AML-193 (cell line): ENCODE data around the gene MRM1.

Source experiments
- DNase-seq, 2 experiments: peaks; one replicate each; lab custom pipeline; 2025; lab: John Stamatoyannopoulos, UW

The MRM1 gene

GRCh38 chr17:36631022-36631421 is 29.6 kb downstream of the MRM1 start:
- no peak for DNase-seq

GRCh38 chr17:36632916-36633771 is 31.8 kb downstream of the MRM1 start:
- DNase-seq: no peak

- DNase-seq: no peak
Observed at GRCh38 chr17:36640346-36640745, 39.0 kb downstream of the MRM1 start.

- DNase-seq: no peak
Observed at GRCh38 chr17:36640836-36641235, 39.5 kb downstream of the MRM1 start.

- DNase-seq: no peak
Observed at GRCh38 chr17:36641331-36641876, 40.0 kb downstream of the MRM1 start.

- no peak for DNase-seq
Observed at GRCh38 chr17:36641877-36642845, 40.8 kb downstream of the MRM1 start.

- DNase-seq: no peak
Observed at GRCh38 chr17:36643086-36643685, 41.8 kb downstream of the MRM1 start.

GRCh38 chr17:36645422-36645821 is 44.0 kb downstream of the MRM1 start:
- DNase-seq: no peak

GRCh38 chr17:36647636-36648035 is 46.3 kb downstream of the MRM1 start:
- DNase-seq: no peak

- no peak for DNase-seq
Observed at GRCh38 chr17:36650096-36650775, 48.9 kb downstream of the MRM1 start.

GRCh38 chr17:36653374-36653773 is 52.0 kb downstream of the MRM1 start:
- no peak for DNase-seq

- DNase-seq: no peak
Observed at GRCh38 chr17:36653856-36654255, 52.5 kb downstream of the MRM1 start.

GRCh38 chr17:36655726-36656125 is 54.3 kb downstream of the MRM1 start:
- DNase-seq: no peak

- no peak for DNase-seq
Observed at GRCh38 chr17:36657390-36657762, 56.0 kb downstream of the MRM1 start.

- no peak for DNase-seq
Observed at GRCh38 chr17:36657763-36658490, 56.5 kb downstream of the MRM1 start.
